ENCODE results near the gene TRIM25. TPM values are rescaled to one million over a fixed set of nuclear protein-coding genes. Genes with fewer than 3 reads are reported as not detected.

The TRIM25 gene
- total RNA-seq, 1 donor from 2014 or later: 7.8 TPM

- no peak overlapping the region for H3K9ac ChIP-seq (ENCODE audit: low read depth in 1 of 3, low read length in 3 of 3)
- H3K4me3 ChIP-seq (ENCODE audit: low read length in 3 of 3): no peak overlapping the region
- no peak overlapping the region for H3K27ac ChIP-seq (ENCODE audit: low read depth, low read length)
- H3K4me1 ChIP-seq (ENCODE audit: control insufficient read depth in 3 of 3, insufficient read depth in 3 of 3, low read length in 3 of 3): peaks cover 5 to 6% (median 6%) of the 10 kb centered on the region in 3 donors
- H3K36me3 ChIP-seq (ENCODE audit: control insufficient read depth in 3 of 3, insufficient read depth in 3 of 3, low read length in 3 of 3): peaks cover 63 to 84% (median 81%) of the 10 kb centered on the region in 3 donors
- no peaks in the 10 kb centered on the region for H3K9me3 ChIP-seq (ENCODE audit: control insufficient read depth in 3 of 3, low read length in 3 of 3)
- H3K27me3 ChIP-seq (ENCODE audit: control insufficient read depth in 3 of 3, insufficient read depth in 3 of 3, low read length in 3 of 3): no peaks in the 10 kb centered on the region
Measured at GRCh38 chr17:56896968-56897359, 16.9 kb downstream of the TRIM25 start.

- H3K27ac ChIP-seq (ENCODE audit: low read depth, low read length): no peak overlapping the region
- peaks cover 63 to 83% (median 81%) of the 10 kb centered on the region in 3 donors for H3K36me3 ChIP-seq (ENCODE audit: control insufficient read depth in 3 of 3, insufficient read depth in 3 of 3, low read length in 3 of 3)
- no peak overlapping the region for H3K4me3 ChIP-seq (ENCODE audit: low read length in 3 of 3)
- no peak overlapping the region for H3K9ac ChIP-seq (ENCODE audit: low read depth in 1 of 3, low read length in 3 of 3)
- H3K9me3 ChIP-seq (ENCODE audit: control insufficient read depth in 3 of 3, low read length in 3 of 3): no peaks in the 10 kb centered on the region
- peaks cover under 1 to 2% (median under 1%) of the 10 kb centered on the region in 3 donors for H3K4me1 ChIP-seq (ENCODE audit: control insufficient read depth in 3 of 3, insufficient read depth in 3 of 3, low read length in 3 of 3)
- H3K27me3 ChIP-seq (ENCODE audit: control insufficient read depth in 3 of 3, insufficient read depth in 3 of 3, low read length in 3 of 3): no peaks in the 10 kb centered on the region
Measured at GRCh38 chr17:56896217-56896967, 17.5 kb downstream of the TRIM25 start.

GRCh38 chr17:56894859-56895455 is 18.9 kb downstream of the TRIM25 start:
- Histone ChIP-seq H3K9ac (ENCODE audit: low read depth in 1 of 3, low read length in 3 of 3) (no peak overlapping the region), H3K36me3 (ENCODE audit: control insufficient read depth in 3 of 3, insufficient read depth in 3 of 3, low read length in 3 of 3) (peaks cover 62 to 82% (median 80%) of the 10 kb centered on the region in 3 donors), H3K27ac (ENCODE audit: low read depth, low read length) (no peak overlapping the region), H3K9me3 (ENCODE audit: control insufficient read depth in 3 of 3, low read length in 3 of 3) (no peaks in the 10 kb centered on the region), H3K4me1 (ENCODE audit: control insufficient read depth in 3 of 3, insufficient read depth in 3 of 3, low read length in 3 of 3) (no peaks in the 10 kb centered on the region), H3K27me3 (ENCODE audit: control insufficient read depth in 3 of 3, insufficient read depth in 3 of 3, low read length in 3 of 3) (no peaks in the 10 kb centered on the region), H3K4me3 (ENCODE audit: low read length in 3 of 3) (no peak overlapping the region)

GRCh38 chr17:56893503-56893902 is 20.3 kb downstream of the TRIM25 start:
- Histone ChIP-seq H3K36me3 (ENCODE audit: control insufficient read depth in 3 of 3, insufficient read depth in 3 of 3, low read length in 3 of 3) (peaks cover 55 to 79% (median 77%) of the 10 kb centered on the region in 3 donors), H3K4me1 (ENCODE audit: control insufficient read depth in 3 of 3, insufficient read depth in 3 of 3, low read length in 3 of 3) (no peaks in the 10 kb centered on the region), H3K9me3 (ENCODE audit: control insufficient read depth in 3 of 3, low read length in 3 of 3) (no peaks in the 10 kb centered on the region)

GRCh38 chr17:56892333-56892732 is 21.5 kb downstream of the TRIM25 start:
- H3K4me1 ChIP-seq (ENCODE audit: control insufficient read depth in 3 of 3, insufficient read depth in 3 of 3, low read length in 3 of 3): no peaks in the 10 kb centered on the region
- H3K9ac ChIP-seq (ENCODE audit: low read depth in 1 of 3, low read length in 3 of 3): no peak overlapping the region
- H3K4me3 ChIP-seq (ENCODE audit: low read length in 3 of 3): no peak overlapping the region
- H3K36me3 ChIP-seq (ENCODE audit: control insufficient read depth in 3 of 3, insufficient read depth in 3 of 3, low read length in 3 of 3): peaks cover 56 to 78% (median 70%) of the 10 kb centered on the region in 3 donors
- H3K27me3 ChIP-seq (ENCODE audit: control insufficient read depth in 3 of 3, insufficient read depth in 3 of 3, low read length in 3 of 3): no peaks in the 10 kb centered on the region
- no peak overlapping the region for H3K27ac ChIP-seq (ENCODE audit: low read depth, low read length)
- H3K9me3 ChIP-seq (ENCODE audit: control insufficient read depth in 3 of 3, low read length in 3 of 3): no peaks in the 10 kb centered on the region

More at GRCh38 chr17:56893503-56893902, 20.3 kb downstream of the TRIM25 start:
- Histone ChIP-seq H3K27ac (ENCODE audit: low read depth, low read length) (no peak overlapping the region), H3K27me3 (ENCODE audit: control insufficient read depth in 3 of 3, insufficient read depth in 3 of 3, low read length in 3 of 3) (no peaks in the 10 kb centered on the region), H3K4me3 (ENCODE audit: low read length in 3 of 3) (no peak overlapping the region), H3K9ac (ENCODE audit: low read depth in 1 of 3, low read length in 3 of 3) (no peak overlapping the region)

GRCh38 chr17:56891751-56892150 is 22.1 kb downstream of the TRIM25 start:
- Histone ChIP-seq H3K4me3 (ENCODE audit: low read length in 3 of 3) (no peak overlapping the region), H3K4me1 (ENCODE audit: control insufficient read depth in 3 of 3, insufficient read depth in 3 of 3, low read length in 3 of 3) (no peaks in the 10 kb centered on the region), H3K9ac (ENCODE audit: low read depth in 1 of 3, low read length in 3 of 3) (no peak overlapping the region), H3K36me3 (ENCODE audit: control insufficient read depth in 3 of 3, insufficient read depth in 3 of 3, low read length in 3 of 3) (peaks cover 54 to 81% (median 65%) of the 10 kb centered on the region in 3 donors), H3K9me3 (ENCODE audit: control insufficient read depth in 3 of 3, low read length in 3 of 3) (no peaks in the 10 kb centered on the region), H3K27ac (ENCODE audit: low read depth, low read length) (no peak overlapping the region), H3K27me3 (ENCODE audit: control insufficient read depth in 3 of 3, insufficient read depth in 3 of 3, low read length in 3 of 3) (no peaks in the 10 kb centered on the region)

GRCh38 chr17:56890906-56891674 is 22.8 kb downstream of the TRIM25 start:
- Histone ChIP-seq H3K27me3 (ENCODE audit: control insufficient read depth in 3 of 3, insufficient read depth in 3 of 3, low read length in 3 of 3) (no peaks in the 10 kb centered on the region), H3K4me1 (ENCODE audit: control insufficient read depth in 3 of 3, insufficient read depth in 3 of 3, low read length in 3 of 3) (no peaks in the 10 kb centered on the region), H3K36me3 (ENCODE audit: control insufficient read depth in 3 of 3, insufficient read depth in 3 of 3, low read length in 3 of 3) (peaks cover 54 to 81% (median 65%) of the 10 kb centered on the region in 3 donors), H3K9ac (ENCODE audit: low read depth in 1 of 3, low read length in 3 of 3) (no peak overlapping the region), H3K27ac (ENCODE audit: low read depth, low read length) (no peak overlapping the region), H3K9me3 (ENCODE audit: control insufficient read depth in 3 of 3, low read length in 3 of 3) (no peaks in the 10 kb centered on the region), H3K4me3 (ENCODE audit: low read length in 3 of 3) (no peak overlapping the region)

GRCh38 chr17:56890390-56890789 is 23.5 kb downstream of the TRIM25 start:
- Histone ChIP-seq H3K36me3 (ENCODE audit: control insufficient read depth in 3 of 3, insufficient read depth in 3 of 3, low read length in 3 of 3) (peaks cover 50 to 75% (median 59%) of the 10 kb centered on the region in 3 donors), H3K27ac (ENCODE audit: low read depth, low read length) (no peak overlapping the region), H3K9ac (ENCODE audit: low read depth in 1 of 3, low read length in 3 of 3) (no peak overlapping the region), H3K27me3 (ENCODE audit: control insufficient read depth in 3 of 3, insufficient read depth in 3 of 3, low read length in 3 of 3) (no peaks in the 10 kb centered on the region), H3K9me3 (ENCODE audit: control insufficient read depth in 3 of 3, low read length in 3 of 3) (no peaks in the 10 kb centered on the region), H3K4me3 (ENCODE audit: low read length in 3 of 3) (no peak overlapping the region), H3K4me1 (ENCODE audit: control insufficient read depth in 3 of 3, insufficient read depth in 3 of 3, low read length in 3 of 3) (no peaks in the 10 kb centered on the region)

GRCh38 chr17:56887552-56888467 is 26.0 kb downstream of the TRIM25 start:
- peaks cover 27 to 53% (median 38%) of the 10 kb centered on the region in 3 donors for H3K36me3 ChIP-seq (ENCODE audit: control insufficient read depth in 3 of 3, insufficient read depth in 3 of 3, low read length in 3 of 3)
- no peak overlapping the region for H3K27ac ChIP-seq (ENCODE audit: low read depth, low read length)
- no peaks in the 10 kb centered on the region for H3K4me1 ChIP-seq (ENCODE audit: control insufficient read depth in 3 of 3, insufficient read depth in 3 of 3, low read length in 3 of 3)
- no peaks in the 10 kb centered on the region for H3K9me3 ChIP-seq (ENCODE audit: control insufficient read depth in 3 of 3, low read length in 3 of 3)
- no peak overlapping the region for H3K4me3 ChIP-seq (ENCODE audit: low read length in 3 of 3)
- no peaks in the 10 kb centered on the region for H3K27me3 ChIP-seq (ENCODE audit: control insufficient read depth in 3 of 3, insufficient read depth in 3 of 3, low read length in 3 of 3)
- no peak overlapping the region for H3K9ac ChIP-seq (ENCODE audit: low read depth in 1 of 3, low read length in 3 of 3)

All from skeletal muscle tissue (tissue), 4 donors.